ENCODE data around the gene SETD6.
"Not testable (repeated sequence)": the region's sequence is repeated elsewhere in the genome, so short reads cannot be mapped to it uniquely, and the experiment has no call there.

Gene SETD6

DNA sequence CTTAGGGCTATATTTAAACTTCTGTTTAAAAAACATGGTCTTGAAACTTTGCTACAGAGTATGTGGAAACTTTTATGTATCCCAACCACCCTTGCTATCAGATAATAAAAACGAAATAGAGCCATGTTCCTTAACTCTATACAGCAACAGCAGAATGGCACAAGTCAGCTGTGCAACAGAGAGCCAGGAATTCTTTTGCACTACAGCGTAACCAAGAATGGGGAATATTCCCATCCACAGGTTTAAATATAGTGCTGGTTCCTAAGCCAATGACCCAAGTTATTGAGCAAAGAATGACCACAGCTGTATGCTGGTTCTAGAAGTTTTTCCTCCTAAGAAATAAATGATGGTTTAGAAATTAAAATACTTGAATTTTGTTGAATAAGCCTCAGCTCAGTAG, 33.1 kb downstream of the SETD6 start:
- no peak for DNase-seq

DNA sequence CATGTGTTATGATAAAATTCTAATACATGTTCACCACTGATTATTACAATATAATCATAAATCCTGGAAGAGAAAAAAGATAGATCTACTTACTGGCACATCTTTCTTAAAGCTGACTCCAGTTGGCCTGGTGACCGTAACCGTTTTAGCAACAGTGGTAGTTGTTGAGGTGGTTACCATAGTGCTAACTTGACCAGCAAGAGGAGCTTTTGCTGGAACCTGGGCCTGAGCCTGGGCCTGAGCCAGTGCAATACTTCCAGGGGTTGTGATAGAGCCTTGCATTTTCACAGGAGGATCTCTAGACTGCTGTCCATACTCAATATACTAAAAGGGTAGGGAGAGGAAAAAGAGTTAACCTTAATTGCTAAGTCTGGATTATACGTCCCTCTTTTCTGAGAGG, 36.2 kb downstream of the SETD6 start:
- no peak for DNase-seq

GRCh38 chr16:58556678-58557077, 41.4 kb downstream of the SETD6 start:
- DNase-seq: no peak

- no peak for DNase-seq
These were observed 47.9 kb downstream of the SETD6 start for GRCh38 chr16:58563235-58563634.

GRCh38 chr16:58563775-58564174, 48.5 kb downstream of the SETD6 start:
- no peak for DNase-seq

DNA sequence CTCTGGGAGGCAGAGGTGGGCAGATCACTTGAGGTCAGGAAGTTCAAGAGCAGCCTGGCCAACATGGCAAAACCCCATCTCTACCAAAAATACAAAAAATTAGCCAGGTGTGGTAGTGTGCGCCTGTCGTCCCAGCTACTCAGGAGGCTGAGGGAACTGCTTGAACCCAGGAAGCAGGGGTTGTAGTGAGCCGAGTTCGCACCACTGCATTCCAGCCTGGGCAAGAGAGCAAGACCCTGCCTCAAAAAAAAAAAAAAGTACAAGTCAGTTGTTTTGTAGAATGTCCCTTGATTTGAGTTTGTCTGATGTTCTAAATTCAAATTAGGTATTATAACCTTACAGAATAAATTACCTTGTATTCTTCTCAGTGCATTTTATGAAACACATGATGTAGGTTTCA, 50.4 kb downstream of the SETD6 start:
- not testable (repeated sequence) for DNase-seq
